ENCODE data around the gene IL31. TPM values are rescaled to one million over a fixed set of nuclear protein-coding genes. Genes with fewer than 3 reads are reported as not detected.

IL31 gene
- total RNA-seq, 2 experiments from 2014 or later: not detected

DNA sequence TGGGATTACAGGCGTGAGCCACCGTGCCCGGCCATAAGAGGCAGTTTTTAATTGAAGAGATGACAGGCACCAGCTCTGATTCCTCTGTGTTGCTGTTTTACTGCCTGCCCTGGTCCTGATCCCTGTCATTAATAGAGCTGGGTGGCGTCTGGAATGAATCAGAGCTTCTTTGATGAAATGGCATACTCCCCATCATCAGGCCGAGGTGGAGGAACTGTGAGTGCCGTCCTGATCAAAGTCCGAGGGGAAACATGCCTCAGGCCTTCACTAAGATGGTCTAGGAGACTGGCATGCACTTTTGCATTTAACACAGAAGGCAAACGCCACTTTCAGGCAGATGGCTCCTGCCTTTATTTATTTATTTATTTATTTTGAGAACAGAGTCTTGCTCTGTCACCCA lies 34.1 kb downstream of the IL31 start:
- Histone ChIP-seq H4K20me1 (ENCODE audit: insufficient read depth, low read length) (no peaks in the 10 kb centered on the region), H3K9me3 (ENCODE audit: low read length) (no peaks in the 10 kb centered on the region), H3K36me3 (ENCODE audit: insufficient read depth, low read length) (peaks cover 16% of the 10 kb centered on the region; the same call in 1 of the 2 replicates), H3K4me2 (ENCODE audit: low read length) (no peak overlapping the region), H3K4me1 (ENCODE audit: insufficient read depth, low read length, poor library complexity, severe bottlenecking) (no peaks in the 10 kb centered on the region), H3K4me3 (ENCODE audit: low read depth, low read length, poor library complexity, severe bottlenecking) (no peak overlapping the region), H3K27ac (ENCODE audit: low read depth, low read length, poor library complexity, severe bottlenecking) (no peak overlapping the region), H3K9me2 (ENCODE audit: insufficient read depth, low read length) (no peaks in the 10 kb centered on the region), H3K79me2 (ENCODE audit: insufficient read depth, low read depth, low read length) (no peaks in the 10 kb centered on the region), H2AFZ (ENCODE audit: low read length) (no peak overlapping the region)
- ChIA-PET POLR2A (interaction anchor here (0.6 kb wide), 1 partner anchor 192 kb away, joined by 3 read pairs; no protein-coding TSS in a partner anchor), CTCF (ENCODE audit: unreplicated experiment) (no interaction called here)
- no peak for TF ChIP-seq EZH2phosphoT487 (IDR thresholded peaks at IDR 0.05; ENCODE audit: borderline replicate concordance, low read depth, low read length)
- TF ChIP-seq, protein P1, sequence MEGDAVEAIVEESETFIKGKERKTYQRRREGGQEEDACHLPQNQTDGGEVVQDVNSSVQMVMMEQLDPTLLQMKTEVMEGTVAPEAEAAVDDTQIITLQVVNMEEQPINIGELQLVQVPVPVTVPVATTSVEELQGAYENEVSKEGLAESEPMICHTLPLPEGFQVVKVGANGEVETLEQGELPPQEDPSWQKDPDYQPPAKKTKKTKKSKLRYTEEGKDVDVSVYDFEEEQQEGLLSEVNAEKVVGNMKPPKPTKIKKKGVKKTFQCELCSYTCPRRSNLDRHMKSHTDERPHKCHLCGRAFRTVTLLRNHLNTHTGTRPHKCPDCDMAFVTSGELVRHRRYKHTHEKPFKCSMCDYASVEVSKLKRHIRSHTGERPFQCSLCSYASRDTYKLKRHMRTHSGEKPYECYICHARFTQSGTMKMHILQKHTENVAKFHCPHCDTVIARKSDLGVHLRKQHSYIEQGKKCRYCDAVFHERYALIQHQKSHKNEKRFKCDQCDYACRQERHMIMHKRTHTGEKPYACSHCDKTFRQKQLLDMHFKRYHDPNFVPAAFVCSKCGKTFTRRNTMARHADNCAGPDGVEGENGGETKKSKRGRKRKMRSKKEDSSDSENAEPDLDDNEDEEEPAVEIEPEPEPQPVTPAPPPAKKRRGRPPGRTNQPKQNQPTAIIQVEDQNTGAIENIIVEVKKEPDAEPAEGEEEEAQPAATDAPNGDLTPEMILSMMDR (conservative IDR thresholded peaks at IDR 0.05; ENCODE audit: low read length): no peak
- intact Hi-C loops (cut with micrococcal nuclease; ENCODE audit: unreplicated experiment): no loop called here
- BruUV-seq (replicated peaks): no TSS peak
- DNase-seq (ENCODE audit: low spot score): no peak

DNA sequence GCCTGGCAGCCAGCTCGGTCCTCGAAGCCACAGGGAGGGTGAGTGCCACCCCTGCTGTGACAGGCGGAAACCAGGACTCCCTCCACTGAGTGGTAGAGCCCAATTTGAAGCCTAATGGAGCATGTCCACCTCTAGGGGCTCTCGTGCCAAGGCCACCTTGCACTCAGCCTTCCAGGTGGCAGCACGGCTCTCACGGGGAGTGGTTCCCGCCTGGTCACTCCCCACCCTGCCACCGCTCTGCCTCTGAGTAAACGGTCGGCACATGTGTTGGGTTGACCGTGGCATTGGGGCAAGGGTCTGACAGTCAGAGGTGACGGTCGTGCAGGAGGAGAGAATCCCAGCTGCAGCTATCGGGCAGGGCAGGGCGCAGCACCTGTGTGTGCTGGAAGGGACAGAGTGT lies 34.8 kb downstream of the IL31 start:
- intact Hi-C loops (cut with micrococcal nuclease; ENCODE audit: unreplicated experiment): no loop called here
- Histone ChIP-seq H3K4me1 (ENCODE audit: insufficient read depth, low read length, poor library complexity, severe bottlenecking) (no peaks in the 10 kb centered on the region), H3K4me3 (ENCODE audit: low read depth, low read length, poor library complexity, severe bottlenecking) (no peak overlapping the region), H3K9me3 (ENCODE audit: low read length) (no peaks in the 10 kb centered on the region), H2AFZ (ENCODE audit: low read length) (no peak overlapping the region), H3K36me3 (ENCODE audit: insufficient read depth, low read length) (peaks cover 16% of the 10 kb centered on the region; the same call in 1 of the 2 replicates), H4K20me1 (ENCODE audit: insufficient read depth, low read length) (no peaks in the 10 kb centered on the region), H3K4me2 (ENCODE audit: low read length) (no peak overlapping the region), H3K27ac (ENCODE audit: low read depth, low read length, poor library complexity, severe bottlenecking) (no peak overlapping the region), H3K9me2 (ENCODE audit: insufficient read depth, low read length) (no peaks in the 10 kb centered on the region), H3K79me2 (ENCODE audit: insufficient read depth, low read depth, low read length) (no peaks in the 10 kb centered on the region)
- no peak for TF ChIP-seq EZH2phosphoT487 (IDR thresholded peaks at IDR 0.05; ENCODE audit: borderline replicate concordance, low read depth, low read length)
- TF ChIP-seq, protein P1 (conservative IDR thresholded peaks at IDR 0.05; ENCODE audit: low read length): no peak
- POLR2A ChIA-PET: no interaction called here
- CTCF ChIA-PET (ENCODE audit: unreplicated experiment): no interaction called here
- BruUV-seq (replicated peaks): no TSS peak
- no peak for DNase-seq (ENCODE audit: low spot score)

DNA sequence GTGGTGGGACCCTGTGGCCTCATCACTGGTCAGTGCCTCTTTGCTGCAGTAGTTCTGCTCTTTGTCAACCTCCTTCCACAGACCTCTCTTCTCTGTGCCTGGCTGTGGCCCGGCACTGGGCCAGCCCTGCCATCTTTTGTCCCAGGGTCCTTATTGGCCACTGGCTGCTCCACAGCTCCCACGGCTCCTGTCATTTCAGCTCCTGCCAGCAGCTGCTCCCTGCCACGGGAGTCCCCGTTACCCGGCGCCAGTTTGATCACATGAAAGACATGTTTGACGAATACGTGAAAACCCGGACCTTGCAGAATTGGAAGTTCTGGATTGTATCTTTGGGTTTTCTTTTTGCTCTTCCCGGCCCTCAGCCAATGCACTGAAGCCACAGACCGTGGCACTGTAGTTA lies 35.4 kb downstream of the IL31 start:
- Histone ChIP-seq H3K9me3 (ENCODE audit: low read length) (no peaks in the 10 kb centered on the region), H3K36me3 (ENCODE audit: insufficient read depth, low read length) (peaks cover 21% of the 10 kb centered on the region), H3K27ac (ENCODE audit: low read depth, low read length, poor library complexity, severe bottlenecking) (no peak overlapping the region), H3K4me3 (ENCODE audit: low read depth, low read length, poor library complexity, severe bottlenecking) (no peak overlapping the region), H2AFZ (ENCODE audit: low read length) (no peak overlapping the region), H4K20me1 (ENCODE audit: insufficient read depth, low read length) (no peaks in the 10 kb centered on the region), H3K4me2 (ENCODE audit: low read length) (no peak overlapping the region), H3K9me2 (ENCODE audit: insufficient read depth, low read length) (no peaks in the 10 kb centered on the region), H3K4me1 (ENCODE audit: insufficient read depth, low read length, poor library complexity, severe bottlenecking) (no peaks in the 10 kb centered on the region), H3K79me2 (ENCODE audit: insufficient read depth, low read depth, low read length) (no peaks in the 10 kb centered on the region)
- TF ChIP-seq EZH2phosphoT487 (IDR thresholded peaks at IDR 0.05; ENCODE audit: borderline replicate concordance, low read depth, low read length): no peak
- TF ChIP-seq, protein P1 (conservative IDR thresholded peaks at IDR 0.05; ENCODE audit: low read length): no peak
- POLR2A ChIA-PET: interaction anchor here (0.6 kb wide), 1 partner anchor 128 kb away, joined by 5 read pairs; no protein-coding TSS in a partner anchor
- no TSS peak for BruUV-seq (replicated peaks)
- CTCF ChIA-PET (ENCODE audit: unreplicated experiment): no interaction called here
- no peak for DNase-seq (ENCODE audit: low spot score)
- intact Hi-C loops (cut with micrococcal nuclease; ENCODE audit: unreplicated experiment): no loop called here

Measured in OCI-LY7 (cell line).